ENCODE data around the gene APOBEC4. TPM values are rescaled to one million over a fixed set of nuclear protein-coding genes. Genes with fewer than 3 reads are reported as not detected.

The APOBEC4 gene
- total RNA-seq, 4 donors from 2014 or later = 0.14 TPM; not detected in 3

GRCh38 chr1:183638649-183639387, 14.3 kb downstream of the APOBEC4 start:
- intact Hi-C loops (cut with DNase I; ENCODE audit: low total_unique reads) = loop anchor here (5.0 kb wide), 1 partner anchor 167 kb away; the partner anchor contains the start of gene SMG7
- H3K27me3 ChIP-seq = no peaks in the 10 kb centered on the region
- WGBS, 2 donors (ENCODE audit: low coverage in 1 of 2) = 54 to 85% methylated on average over 6 to 7 of the region's 7 CpGs

GRCh38 chr1:183636783-183637182, 16.3 kb downstream of the APOBEC4 start:
- H3K4me3 ChIP-seq = peak overlapping the region in 1 of 4 donors; percentile 98
- 66 to 67% methylated on average over 5 of the region's 5 CpGs for WGBS, 2 donors (ENCODE audit: low coverage in 1 of 2)
- intact Hi-C loops (cut with DNase I; ENCODE audit: low total_unique reads) (loop anchor here (5.0 kb wide), 1 partner anchor 164 kb away; the partner anchor contains the start of gene SMG7), in situ Hi-C loops (cut with MboI; ENCODE audit: low pct_ligation_motif_present in 1 of 4, low pct_unique_long_range_greater_than_20kb in 1 of 4, low sequenced_read_pairs in 3 of 4) (loop anchor here in 2 of 4 donors (10.0 to 25.0 kb wide), 2 partner anchors 162 to 174 kb away; partner anchors contain the start of gene SMG7 (in 2 of the 2))
- H3K9me3 ChIP-seq = no peaks in the 10 kb centered on the region
- no peak for DNase-seq
- H3K27ac ChIP-seq = peak overlapping the region in 1 of 4 donors; percentile 99
- H3K4me1 ChIP-seq = peaks cover 9 to 37% (median 23%) of the 10 kb centered on the region in 4 donors
- no peaks in the 10 kb centered on the region for H3K36me3 ChIP-seq
- H3K27me3 ChIP-seq = no peaks in the 10 kb centered on the region
- TF ChIP-seq POLR2AphosphoS5 (IDR thresholded peaks at IDR 0.05) (no peak), POLR2A (IDR thresholded peaks at IDR 0.05) (no peak), EP300 (IDR thresholded peaks at IDR 0.05; ENCODE audit: low read depth) (no peak), CTCF (IDR thresholded peaks at IDR 0.05) (no peak)

More at GRCh38 chr1:183638649-183639387, 14.3 kb downstream of the APOBEC4 start:
- DNase-seq = no peak
- peaks cover 5 to 18% (median 7%) of the 10 kb centered on the region in 4 donors for H3K4me1 ChIP-seq
- no peaks in the 10 kb centered on the region for H3K36me3 ChIP-seq
- no peaks in the 10 kb centered on the region for H3K9me3 ChIP-seq
- in situ Hi-C loops (cut with MboI; ENCODE audit: low pct_ligation_motif_present in 1 of 4, low pct_unique_long_range_greater_than_20kb in 1 of 4, low sequenced_read_pairs in 3 of 4) = loop anchor here in 2 of 4 donors (10.0 to 25.0 kb wide), 2 partner anchors 164 to 177 kb away; partner anchors contain the start of gene SMG7 (in 2 of the 2)
- H3K4me3 ChIP-seq = no peak overlapping the region
- H3K27ac ChIP-seq = no peak overlapping the region
- TF ChIP-seq POLR2A (IDR thresholded peaks at IDR 0.05) (no peak), POLR2AphosphoS5 (IDR thresholded peaks at IDR 0.05) (no peak), CTCF (IDR thresholded peaks at IDR 0.05) (no peak), EP300 (IDR thresholded peaks at IDR 0.05; ENCODE audit: low read depth) (no peak)

GRCh38 chr1:183636334-183636682, 16.8 kb downstream of the APOBEC4 start:
- Histone ChIP-seq H3K9me3 (no peaks in the 10 kb centered on the region), H3K36me3 (no peaks in the 10 kb centered on the region), H3K4me3 (peak overlapping the region; percentile 17 to 98 (median 92)), H3K27ac (peak overlapping the region; percentile 94 to 99 (median 96)), H3K4me1 (peaks cover 9 to 42% (median 24%) of the 10 kb centered on the region in 4 donors), H3K27me3 (no peaks in the 10 kb centered on the region)
- TF ChIP-seq POLR2A (IDR thresholded peaks at IDR 0.05) = no peak
- no peak for TF ChIP-seq POLR2AphosphoS5 (IDR thresholded peaks at IDR 0.05)
- no peak for TF ChIP-seq EP300 (IDR thresholded peaks at IDR 0.05; ENCODE audit: low read depth)
- TF ChIP-seq CTCF (IDR thresholded peaks at IDR 0.05) = no peak
- in situ Hi-C loops (cut with MboI; ENCODE audit: low pct_ligation_motif_present in 1 of 4, low pct_unique_long_range_greater_than_20kb in 1 of 4, low sequenced_read_pairs in 3 of 4) (loop anchor here in 2 of 4 donors (10.0 to 25.0 kb wide), 2 partner anchors 162 to 174 kb away; partner anchors contain the start of gene SMG7 (in 2 of the 2)), intact Hi-C loops (cut with DNase I; ENCODE audit: low total_unique reads) (loop anchor here (5.0 kb wide), 1 partner anchor 164 kb away; the partner anchor contains the start of gene SMG7)
- no peak for DNase-seq
- 4 to 18% methylated on average over 2 to 15 of the region's 15 CpGs for WGBS, 2 donors (ENCODE audit: low coverage in 1 of 2)

All from transverse colon (tissue), 4 donors.